IPS-18c (cell line): ENCODE measurements around the gene VEGFA.

ENCODE experiments used
- H3K4me3 ChIP-seq: 2 replicates; pipeline ENCODE4 v1.7.0; 2013; ENCODE audit warnings: low read depth, mild to moderate bottlenecking, low read length, moderate library complexity; ENCODE audit not compliant: insufficient read depth
- H3K9me3 ChIP-seq: one replicate; pipeline ENCODE4 v1.6.1; 2013; ENCODE audit warnings: mild to moderate bottlenecking, low read length, moderate library complexity; ENCODE audit not compliant: control insufficient read depth, insufficient read depth

VEGFA gene

DNA sequence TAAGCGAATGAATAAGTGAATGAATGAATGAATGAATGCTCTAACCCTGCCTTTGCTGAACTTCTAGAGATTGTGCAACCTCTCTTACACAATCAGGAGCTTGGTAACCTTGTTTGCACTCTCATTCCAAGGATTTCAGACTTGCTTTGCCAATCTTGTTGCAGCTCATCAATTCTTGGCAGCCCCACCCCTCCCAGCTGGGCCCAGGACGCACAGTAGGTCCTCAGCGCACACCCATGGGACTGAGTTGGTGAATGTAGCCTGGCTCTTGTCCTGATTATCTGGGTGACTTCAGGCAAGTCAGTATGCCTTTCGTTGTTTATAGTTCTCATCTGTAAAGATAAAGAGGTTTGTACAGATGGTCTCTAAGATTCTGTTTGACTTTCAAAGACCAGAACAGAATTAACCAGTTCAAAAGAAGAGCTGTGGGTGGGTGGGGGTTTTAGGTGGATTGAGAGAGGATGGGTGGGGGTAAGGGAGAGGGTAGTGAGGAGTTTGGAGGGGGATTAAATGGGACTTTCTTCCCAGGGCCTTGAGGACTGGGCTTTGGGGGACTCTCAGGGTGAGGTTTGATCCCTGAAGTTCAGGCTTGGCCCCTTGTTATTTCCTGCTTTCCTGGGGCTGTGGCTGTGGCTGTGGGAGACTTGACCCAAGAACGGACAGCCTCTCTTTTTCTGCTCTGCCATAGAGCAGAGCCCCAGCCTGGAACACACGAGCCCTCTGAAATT lies 33.2 kb downstream of the VEGFA start:
- no peak overlapping the region for H3K4me3 ChIP-seq

GRCh38 chr6:43803783-43804549 lies 34.0 kb downstream of the VEGFA start:
- no peaks in the 10 kb centered on the region for H3K9me3 ChIP-seq
- H3K4me3 ChIP-seq = no peak overlapping the region

More for the DNA sequence above, 33.2 kb downstream of the VEGFA start:
- H3K9me3 ChIP-seq = no peaks in the 10 kb centered on the region

GRCh38 chr6:43804550-43805223 lies 34.7 kb downstream of the VEGFA start:
- Histone ChIP-seq H3K9me3 (no peaks in the 10 kb centered on the region), H3K4me3 (no peak overlapping the region)

GRCh38 chr6:43805699-43806042 lies 35.7 kb downstream of the VEGFA start:
- Histone ChIP-seq H3K4me3 (no peak overlapping the region), H3K9me3 (no peaks in the 10 kb centered on the region)

DNA sequence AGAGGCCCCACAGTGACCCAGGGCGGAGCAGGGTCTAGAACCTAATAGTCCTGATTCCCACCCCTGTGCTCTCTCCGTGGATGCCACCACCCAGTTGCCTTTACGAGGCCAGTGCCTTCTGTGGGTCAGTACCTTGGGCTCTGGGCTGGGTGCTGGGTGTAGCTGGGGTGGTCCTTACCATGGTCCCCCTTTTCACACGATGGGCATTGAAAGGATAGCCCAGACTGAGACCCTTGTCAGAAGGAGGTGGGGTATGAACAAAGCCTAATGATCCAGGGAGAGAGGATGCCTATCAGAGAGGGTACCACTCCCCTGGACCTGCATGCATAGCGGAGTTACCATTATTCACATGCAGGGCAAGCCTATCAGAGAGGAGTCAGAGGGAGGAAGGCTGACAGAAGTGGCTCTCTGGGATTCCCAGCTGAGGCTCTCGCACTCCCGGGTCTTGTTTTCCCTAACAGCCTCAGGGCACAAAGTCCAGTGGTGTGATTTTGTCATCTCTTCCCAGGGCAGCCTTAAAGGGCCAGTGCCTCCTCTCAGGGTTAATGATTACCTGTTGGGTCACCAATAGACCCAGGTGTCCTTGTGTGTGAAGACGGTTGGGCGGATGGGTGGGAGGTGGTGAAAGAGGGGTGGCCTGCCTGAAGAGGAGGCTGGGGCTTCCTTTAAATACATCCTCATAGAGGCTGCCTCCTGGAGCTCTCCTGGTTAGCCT lies 36.2 kb downstream of the VEGFA start:
- Histone ChIP-seq H3K4me3 (no peak overlapping the region), H3K9me3 (no peaks in the 10 kb centered on the region)

DNA sequence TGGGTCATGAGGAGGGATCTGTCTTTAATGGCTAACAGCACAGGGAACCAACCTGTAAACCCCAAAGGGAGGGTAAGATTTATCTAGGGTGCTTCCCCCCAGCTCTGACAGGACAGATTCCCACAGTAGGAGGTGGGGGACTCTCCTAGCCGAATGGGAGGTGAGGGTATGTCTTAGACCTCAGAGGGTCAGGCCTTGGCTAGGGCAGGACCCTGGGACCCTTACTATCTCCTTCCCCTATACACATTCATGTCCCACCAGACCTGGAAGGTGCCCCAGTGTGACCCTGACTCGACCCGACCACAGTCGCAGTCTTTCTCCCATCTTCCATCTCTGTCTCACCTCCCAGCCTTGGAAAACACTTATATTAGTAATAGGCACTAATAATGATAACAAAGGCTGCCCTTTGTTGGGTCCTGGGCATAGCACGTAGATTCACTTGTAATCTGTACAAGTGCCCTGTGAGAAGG lies 36.8 kb downstream of the VEGFA start:
- no peak overlapping the region for H3K4me3 ChIP-seq

GRCh38 chr6:43807228-43808061 lies 37.4 kb downstream of the VEGFA start:
- Histone ChIP-seq H3K4me3 (no peak overlapping the region), H3K9me3 (no peaks in the 10 kb centered on the region)

More for the DNA sequence above, 36.8 kb downstream of the VEGFA start:
- H3K9me3 ChIP-seq = no peaks in the 10 kb centered on the region

DNA sequence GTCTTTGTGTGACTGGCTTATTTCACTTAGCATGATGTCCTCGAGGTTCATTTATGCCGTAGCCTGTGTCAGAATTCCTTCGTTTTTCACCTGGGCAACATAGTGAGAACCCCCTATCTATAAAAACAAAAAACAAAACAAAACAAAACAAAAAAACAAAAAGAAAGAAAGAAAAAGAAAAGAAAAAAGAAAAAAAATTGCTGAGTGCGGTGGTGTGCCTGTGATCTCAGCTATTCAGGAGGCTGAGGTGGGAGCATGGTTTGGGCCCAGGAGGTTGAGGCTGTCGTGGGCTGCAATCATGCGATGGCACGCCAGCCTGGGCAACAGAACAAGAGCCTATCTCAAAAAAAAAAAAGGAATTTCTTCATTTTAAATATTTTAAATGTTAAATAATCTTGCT lies 38.4 kb downstream of the VEGFA start:
- H3K9me3 ChIP-seq = no peaks in the 10 kb centered on the region
- H3K4me3 ChIP-seq = no peak overlapping the region

- Histone ChIP-seq H3K9me3 (no peaks in the 10 kb centered on the region), H3K4me3 (no peak overlapping the region)
Observed at GRCh38 chr6:43809417-43810305, 39.6 kb downstream of the VEGFA start.

GRCh38 chr6:43810965-43811732 lies 41.1 kb downstream of the VEGFA start:
- no peak overlapping the region for H3K4me3 ChIP-seq
- no peaks in the 10 kb centered on the region for H3K9me3 ChIP-seq

GRCh38 chr6:43811733-43812099 lies 41.7 kb downstream of the VEGFA start:
- no peak overlapping the region for H3K4me3 ChIP-seq

GRCh38 chr6:43812850-43813578 lies 43.0 kb downstream of the VEGFA start:
- no peaks in the 10 kb centered on the region for H3K9me3 ChIP-seq
- no peak overlapping the region for H3K4me3 ChIP-seq

More at GRCh38 chr6:43811733-43812099, 41.7 kb downstream of the VEGFA start:
- H3K9me3 ChIP-seq = no peaks in the 10 kb centered on the region

DNA sequence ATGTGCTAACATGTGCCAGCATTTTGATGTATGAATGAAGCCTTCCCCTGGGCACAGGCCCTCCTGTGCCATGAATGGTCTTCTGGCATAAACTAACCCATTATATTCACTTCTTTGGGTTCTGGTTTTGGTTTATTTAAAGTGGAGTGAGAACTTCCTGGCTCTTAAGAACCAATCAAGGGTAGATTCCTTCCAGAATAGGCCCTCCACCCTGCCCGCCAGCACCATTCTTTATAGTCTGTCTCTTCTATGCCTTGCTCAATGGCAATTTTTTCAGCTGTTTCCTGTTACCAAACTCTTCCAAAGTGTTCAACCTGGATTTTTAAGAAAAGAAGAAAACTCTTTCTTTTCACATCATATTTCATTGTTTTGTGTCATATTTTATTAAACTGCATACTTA lies 44.1 kb downstream of the VEGFA start:
- no peaks in the 10 kb centered on the region for H3K9me3 ChIP-seq
- H3K4me3 ChIP-seq = no peak overlapping the region

- Histone ChIP-seq H3K4me3 (no peak overlapping the region), H3K9me3 (no peaks in the 10 kb centered on the region)
Observed at GRCh38 chr6:43814865-43815264, 44.9 kb downstream of the VEGFA start.

GRCh38 chr6:43817192-43817591 lies 47.2 kb downstream of the VEGFA start:
- no peak overlapping the region for H3K4me3 ChIP-seq
- H3K9me3 ChIP-seq = no peaks in the 10 kb centered on the region
